HG03558 (cell line): ENCODE measurements around the gene FOXK1.

Source experiments
- ATAC-seq: cut with Tn5 transposase; IDR thresholded peaks from one replicate; pipeline ENCODE4 v1.9.1; 2021; ENCODE audit warnings: moderate number of reproducible peaks; ENCODE audit not compliant: unreplicated experiment; ENCODE audit errors: extremely low read depth

FOXK1 gene

GRCh38 chr7:4693152-4693551 is 11.1 kb downstream of the FOXK1 start:
- no peak for ATAC-seq

- no peak for ATAC-seq
These were observed 11.7 kb downstream of the FOXK1 start for GRCh38 chr7:4693749-4694148.

GRCh38 chr7:4694305-4694704 is 12.2 kb downstream of the FOXK1 start:
- no peak for ATAC-seq

DNA sequence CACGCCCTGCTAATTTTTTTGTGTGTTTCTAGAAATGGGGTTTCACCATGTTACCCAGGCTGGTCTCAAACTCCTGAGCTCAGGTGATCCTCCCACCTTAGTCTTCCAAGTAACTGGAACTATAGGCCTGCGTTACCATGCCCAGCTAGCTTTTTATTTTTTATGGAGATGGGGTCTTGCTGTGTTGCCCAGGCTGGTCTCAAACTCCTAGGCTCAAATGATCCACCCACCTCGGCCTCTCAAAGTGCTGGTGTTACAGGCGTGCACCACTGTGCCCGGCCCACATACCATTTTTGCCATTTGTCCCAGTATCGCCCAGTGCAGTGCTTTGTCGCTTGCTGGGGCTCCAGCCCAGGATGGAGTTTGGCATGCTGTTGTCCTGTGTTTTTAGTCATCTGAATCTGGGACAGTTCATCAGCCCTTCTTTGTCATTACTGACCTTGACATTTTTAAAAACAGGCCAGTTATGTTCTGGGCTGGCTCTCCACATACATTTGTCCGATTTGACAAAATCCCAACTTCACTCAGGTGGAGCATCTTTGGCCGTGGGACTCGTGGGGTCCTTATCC is 16.7 kb downstream of the FOXK1 start:
- no peak for ATAC-seq

- ATAC-seq = no peak
These were observed 17.7 kb downstream of the FOXK1 start for GRCh38 chr7:4699841-4700240.

DNA sequence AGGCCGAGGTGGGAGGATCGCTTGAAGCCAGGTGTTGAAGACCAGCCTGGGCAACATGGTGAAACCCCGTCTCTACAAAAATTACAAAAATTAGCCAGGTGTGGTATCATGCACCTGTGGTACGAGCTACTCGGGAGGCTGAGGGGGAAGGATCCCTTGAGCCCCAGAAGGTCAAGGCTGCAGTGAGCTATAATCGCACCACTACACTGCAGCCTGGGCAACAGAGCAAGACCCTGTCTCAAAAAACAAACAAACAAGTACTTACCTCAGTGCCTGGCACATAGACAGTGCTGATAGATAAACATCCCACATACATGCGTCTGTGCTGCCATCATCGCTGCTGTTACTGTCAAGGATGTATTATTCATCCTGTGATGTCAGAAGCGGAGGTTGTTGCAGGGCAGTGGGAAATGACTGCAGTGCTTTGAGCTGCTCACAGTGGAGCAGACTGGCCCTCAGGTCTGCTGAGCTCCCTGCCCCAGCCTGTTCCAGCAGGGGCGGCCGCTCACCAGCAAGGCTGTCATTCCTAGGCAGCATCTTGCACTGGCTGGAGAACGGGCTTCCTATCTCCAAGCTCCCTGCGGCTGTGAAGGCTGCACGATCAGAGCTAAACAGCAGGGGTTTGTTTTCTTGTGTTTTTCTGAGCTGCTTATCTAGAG is 18.6 kb downstream of the FOXK1 start:
- no peak for ATAC-seq

GRCh38 chr7:4702961-4703512 is 20.9 kb downstream of the FOXK1 start:
- no peak for ATAC-seq

GRCh38 chr7:4703532-4703931 is 21.4 kb downstream of the FOXK1 start:
- no peak for ATAC-seq

DNA sequence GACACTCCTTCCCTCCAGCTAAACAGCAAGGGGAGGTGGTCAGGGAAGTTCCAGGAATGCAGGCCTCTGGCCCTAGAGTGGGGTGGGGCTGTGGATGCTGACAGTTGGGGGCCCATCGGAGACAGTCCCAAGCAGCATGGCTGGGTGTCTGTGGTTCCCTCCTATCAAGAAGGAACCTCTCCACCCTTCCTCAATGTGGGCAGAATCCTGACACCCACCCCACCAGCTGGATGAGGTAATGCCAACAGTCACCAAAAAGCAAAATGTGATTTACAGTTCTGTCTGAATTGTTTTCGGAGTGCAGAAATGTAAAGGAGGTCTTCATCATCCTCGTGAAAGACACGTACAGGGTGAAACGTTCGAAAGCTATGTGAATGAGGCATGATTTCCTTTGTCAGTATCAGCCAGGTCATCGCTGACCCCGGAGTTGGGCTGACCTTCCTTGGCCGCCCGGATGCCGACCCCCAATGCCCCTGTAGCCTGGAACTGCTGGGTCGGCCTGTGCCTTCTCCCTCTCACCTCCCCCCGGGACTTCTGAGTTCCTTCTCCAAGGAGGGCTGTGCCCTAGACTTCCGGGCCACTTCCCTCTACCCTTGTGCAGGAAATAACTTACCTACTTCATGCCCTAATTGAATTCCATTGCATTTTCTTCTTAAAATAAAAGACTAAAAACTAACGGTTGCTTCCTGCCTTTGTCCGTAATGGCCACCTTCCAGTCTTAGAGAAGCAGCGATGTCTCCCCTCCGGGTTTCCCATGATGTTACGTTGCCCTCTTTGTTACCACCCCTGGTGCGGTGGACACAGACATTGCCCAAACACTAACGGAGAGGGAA is 24.5 kb downstream of the FOXK1 start:
- no peak for ATAC-seq

GRCh38 chr7:4707217-4707741 is 25.2 kb downstream of the FOXK1 start:
- no peak for ATAC-seq

- no peak for ATAC-seq
These were observed 25.9 kb downstream of the FOXK1 start for GRCh38 chr7:4707980-4708411.

GRCh38 chr7:4709187-4709586 is 27.1 kb downstream of the FOXK1 start:
- no peak for ATAC-seq

GRCh38 chr7:4711093-4711492 is 29.0 kb downstream of the FOXK1 start:
- ATAC-seq = no peak

GRCh38 chr7:4711634-4712033 is 29.5 kb downstream of the FOXK1 start:
- ATAC-seq = no peak

DNA sequence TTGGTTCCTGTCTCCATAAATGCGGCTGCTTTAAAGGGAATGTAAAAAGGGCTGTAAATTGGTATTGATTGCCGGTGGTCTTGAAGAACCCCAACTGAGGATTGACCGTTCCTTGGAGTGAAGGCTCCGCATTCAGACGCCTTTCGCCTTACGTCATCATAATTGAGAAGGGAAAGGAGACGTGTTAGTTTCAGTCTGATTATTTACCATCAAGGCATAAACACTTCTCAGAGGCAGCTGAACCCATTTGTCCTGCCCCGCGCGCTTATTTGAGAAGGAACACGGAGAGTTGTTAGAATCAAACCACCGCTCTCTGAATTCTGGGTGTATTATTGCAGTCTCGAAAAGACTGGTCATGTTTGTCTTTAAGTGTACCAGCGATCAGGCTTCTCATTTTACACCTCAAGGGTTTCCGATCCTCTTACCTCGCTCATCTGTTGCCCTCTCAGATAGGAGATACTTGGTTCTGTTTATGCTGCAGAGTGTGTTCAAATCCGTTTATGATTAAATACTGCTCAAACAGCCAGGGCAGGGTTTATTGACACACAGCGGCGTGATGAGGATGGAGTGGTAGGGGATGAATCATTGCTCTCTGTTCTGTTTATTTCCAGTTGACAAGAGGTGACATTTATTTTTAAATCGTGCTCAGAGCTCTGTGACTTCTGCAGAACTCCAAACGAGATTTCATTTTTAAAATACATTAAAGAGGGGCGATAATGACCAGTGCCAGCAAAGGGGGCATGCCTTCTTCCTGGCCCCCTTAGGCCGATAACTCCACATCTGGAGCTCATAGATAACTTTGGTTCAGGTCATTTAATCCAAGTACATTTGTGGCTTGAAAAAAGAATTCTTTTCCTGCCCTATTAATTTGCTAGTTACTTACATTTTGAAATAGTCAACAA is 30.4 kb downstream of the FOXK1 start:
- no peak for ATAC-seq

- ATAC-seq = no peak
These were observed 31.2 kb downstream of the FOXK1 start for GRCh38 chr7:4713183-4713784.

DNA sequence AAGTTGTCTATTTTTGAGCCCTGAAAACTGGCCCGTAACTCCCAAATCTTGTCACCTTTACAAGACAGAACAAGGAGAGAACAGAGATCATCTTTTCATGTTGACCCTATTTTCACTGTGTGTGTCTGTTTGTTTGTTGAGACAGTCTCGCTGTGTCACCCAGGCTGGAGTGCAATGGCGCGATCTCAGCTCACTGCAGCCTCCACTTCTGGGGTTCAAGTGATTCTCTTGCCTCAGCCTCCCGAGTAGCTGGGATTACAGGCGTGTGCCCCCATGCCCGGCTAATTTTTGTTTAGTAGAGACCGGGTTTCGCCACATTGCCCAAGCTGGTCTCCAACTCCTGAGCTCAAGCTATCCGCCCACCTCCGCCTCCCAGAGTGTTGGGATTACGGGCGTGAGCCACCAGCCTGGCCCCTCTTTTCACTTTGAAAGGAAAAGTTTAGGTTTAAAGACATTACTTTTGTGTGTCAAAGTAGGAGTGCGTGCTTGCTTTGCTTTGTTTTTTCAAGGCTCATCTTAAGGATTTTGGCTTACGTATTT is 32.1 kb downstream of the FOXK1 start:
- ATAC-seq = no peak

DNA sequence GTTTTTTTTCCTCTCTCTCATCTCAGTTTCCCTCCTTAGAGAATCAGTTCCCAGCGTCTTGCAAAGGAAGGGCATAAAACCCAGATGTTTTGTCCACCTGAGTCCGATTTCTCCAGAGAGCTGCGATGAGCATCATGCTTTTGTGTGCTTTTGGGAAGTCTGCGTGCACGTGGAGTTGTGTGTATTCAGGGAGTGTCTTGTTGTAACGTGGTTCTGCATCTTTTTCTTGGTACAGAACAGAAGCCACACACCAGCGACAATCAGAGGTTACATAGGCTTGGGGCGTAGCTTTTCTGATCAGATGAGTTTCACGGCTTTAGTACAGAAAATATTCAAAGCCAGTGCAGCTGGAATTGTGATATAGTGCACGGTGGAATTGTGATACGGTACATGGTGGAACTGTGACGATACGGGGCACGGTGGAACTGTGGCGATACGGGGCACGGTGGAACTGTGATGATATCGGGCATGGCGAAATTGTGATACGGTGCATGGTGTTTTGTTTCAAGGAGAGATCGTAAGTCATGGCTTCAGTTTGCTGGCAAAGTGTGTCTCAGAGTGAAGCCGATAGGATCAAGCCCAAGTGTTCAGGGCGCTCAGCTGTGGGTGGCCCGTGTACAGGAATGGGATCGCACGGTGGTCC is 32.8 kb downstream of the FOXK1 start:
- no peak for ATAC-seq

DNA sequence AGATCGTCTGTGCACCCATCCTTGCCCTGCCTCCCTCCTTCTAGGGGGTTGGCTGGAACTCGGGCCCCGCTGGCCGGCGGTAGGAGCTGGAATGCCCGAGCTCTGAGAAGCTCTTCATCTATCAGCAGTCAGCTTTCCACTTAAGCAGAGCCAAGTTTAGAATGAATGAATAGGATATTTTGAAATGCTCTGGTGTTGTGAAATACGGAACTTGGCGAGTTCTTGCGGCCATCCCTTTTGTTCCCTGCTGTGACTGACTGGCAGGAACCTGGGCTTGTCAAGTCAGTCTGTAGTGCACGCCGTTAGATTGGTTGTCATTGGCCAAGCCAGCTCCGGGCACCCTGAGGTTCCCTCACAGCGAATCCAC is 33.3 kb downstream of the FOXK1 start:
- no peak for ATAC-seq
